ENCODE results near the gene ZNF765.
"Not testable (repeated sequence)": the region's sequence is repeated elsewhere in the genome, so short reads cannot be mapped to it uniquely, and the experiment has no call there.

The ZNF765 gene

DNA sequence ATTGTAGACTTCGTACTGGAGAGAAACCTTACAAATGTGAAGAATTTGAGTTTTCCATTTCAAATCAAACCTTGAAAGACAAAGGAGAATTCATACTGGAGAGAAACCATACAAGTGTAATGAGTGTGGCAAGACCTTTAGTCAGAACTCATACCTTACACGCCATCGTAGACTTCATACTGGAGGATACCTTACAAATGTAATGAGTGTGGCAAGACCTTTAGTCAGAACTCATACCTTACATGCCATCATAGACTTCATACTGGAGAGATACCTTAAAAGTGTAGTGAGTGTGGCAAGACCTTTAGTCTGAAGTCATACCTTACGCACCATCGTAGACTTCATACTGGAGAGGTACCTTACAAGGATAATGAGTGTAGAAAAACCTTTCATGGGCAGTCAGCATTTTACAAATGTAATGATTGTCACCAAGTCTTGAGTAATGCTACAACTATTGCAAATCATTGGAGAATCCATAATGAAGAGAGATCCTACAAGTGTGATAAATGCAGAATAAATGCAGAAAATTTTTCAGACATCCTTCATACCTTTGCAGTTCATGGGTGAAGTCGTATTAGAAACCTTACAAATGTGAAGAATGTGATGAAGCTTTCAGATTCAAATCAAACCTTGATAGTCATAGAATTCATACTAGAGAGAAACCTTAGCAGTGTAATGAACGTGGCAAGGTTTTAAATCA is 14.7 kb downstream of the ZNF765 start:
- Histone ChIP-seq H3K9me3 (ENCODE audit: low read length) (peaks cover 36% of the 10 kb centered on the region), H3K4me2 (ENCODE audit: low read length) (no peak overlapping the region), H3K36me3 (ENCODE audit: insufficient read depth, low read length) (peaks cover 45% of the 10 kb centered on the region), H2AFZ (ENCODE audit: low read length) (no peak overlapping the region), H3F3A (ENCODE audit: insufficient read depth, low read length) (no peaks in the 10 kb centered on the region), H3K27ac (ENCODE audit: low read depth, low read length, poor library complexity, severe bottlenecking) (no peak overlapping the region), H3K4me1 (ENCODE audit: insufficient read depth, low read length, severe bottlenecking) (no peaks in the 10 kb centered on the region), H3K9ac (ENCODE audit: low read length) (no peak overlapping the region), H4K20me1 (ENCODE audit: insufficient read depth, low read length) (no peaks in the 10 kb centered on the region), H3K79me2 (ENCODE audit: insufficient read depth, low read length) (no peaks in the 10 kb centered on the region), H3K9me2 (ENCODE audit: low read depth, low read length) (no peaks in the 10 kb centered on the region), H3K27me3 (ENCODE audit: insufficient read depth, low read length) (no peaks in the 10 kb centered on the region), H3K4me3 (ENCODE audit: low read depth, low read length, poor library complexity, severe bottlenecking) (no peak overlapping the region)
- TF ChIP-seq, protein P1, sequence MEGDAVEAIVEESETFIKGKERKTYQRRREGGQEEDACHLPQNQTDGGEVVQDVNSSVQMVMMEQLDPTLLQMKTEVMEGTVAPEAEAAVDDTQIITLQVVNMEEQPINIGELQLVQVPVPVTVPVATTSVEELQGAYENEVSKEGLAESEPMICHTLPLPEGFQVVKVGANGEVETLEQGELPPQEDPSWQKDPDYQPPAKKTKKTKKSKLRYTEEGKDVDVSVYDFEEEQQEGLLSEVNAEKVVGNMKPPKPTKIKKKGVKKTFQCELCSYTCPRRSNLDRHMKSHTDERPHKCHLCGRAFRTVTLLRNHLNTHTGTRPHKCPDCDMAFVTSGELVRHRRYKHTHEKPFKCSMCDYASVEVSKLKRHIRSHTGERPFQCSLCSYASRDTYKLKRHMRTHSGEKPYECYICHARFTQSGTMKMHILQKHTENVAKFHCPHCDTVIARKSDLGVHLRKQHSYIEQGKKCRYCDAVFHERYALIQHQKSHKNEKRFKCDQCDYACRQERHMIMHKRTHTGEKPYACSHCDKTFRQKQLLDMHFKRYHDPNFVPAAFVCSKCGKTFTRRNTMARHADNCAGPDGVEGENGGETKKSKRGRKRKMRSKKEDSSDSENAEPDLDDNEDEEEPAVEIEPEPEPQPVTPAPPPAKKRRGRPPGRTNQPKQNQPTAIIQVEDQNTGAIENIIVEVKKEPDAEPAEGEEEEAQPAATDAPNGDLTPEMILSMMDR (IDR thresholded peaks at IDR 0.05; ENCODE audit: low read length): no peak
- TF ChIP-seq EZH2 (IDR thresholded peaks at IDR 0.05; ENCODE audit: borderline replicate concordance, low read length): no peak

DNA sequence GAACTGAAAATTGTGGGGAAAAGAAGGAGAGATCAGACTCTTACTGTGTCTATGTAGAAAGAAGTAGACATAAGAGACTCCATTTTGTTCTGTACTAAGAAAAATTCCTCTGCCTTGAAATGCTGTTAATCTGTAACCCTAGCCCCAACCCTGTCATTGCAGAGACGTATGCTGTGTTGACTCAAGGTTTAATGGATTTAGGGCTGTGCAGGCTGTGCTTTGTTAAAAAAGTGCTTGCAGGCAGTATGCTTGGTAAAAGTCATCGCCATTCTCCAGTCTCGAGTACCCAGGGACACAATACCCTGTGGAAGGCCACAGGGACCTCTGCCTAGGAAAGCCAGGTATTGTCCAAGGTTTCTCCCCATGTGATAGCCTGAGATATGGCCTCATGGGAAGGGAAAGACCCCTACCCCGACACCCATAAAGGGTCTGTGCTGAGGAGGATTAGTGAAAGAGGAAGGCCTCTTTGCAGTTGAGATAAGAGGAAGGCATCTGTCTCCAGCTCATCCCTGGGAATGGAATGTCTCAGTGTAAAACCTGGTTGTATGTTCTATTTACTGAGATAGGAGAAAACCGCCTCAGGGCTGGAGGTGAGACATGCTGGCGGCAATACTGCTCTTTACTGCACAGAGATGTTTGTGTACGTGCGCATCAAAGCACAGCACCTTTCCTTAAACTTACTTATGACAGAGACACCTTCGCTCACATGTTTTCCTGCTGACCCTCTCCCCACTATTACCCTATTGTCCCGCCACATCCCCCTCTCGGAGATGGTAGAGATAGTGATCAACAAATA is 25.8 kb downstream of the ZNF765 start:
- H4K20me1 ChIP-seq (ENCODE audit: insufficient read depth, low read length); H3K36me3 ChIP-seq (ENCODE audit: insufficient read depth, low read length); H3K9ac ChIP-seq (ENCODE audit: low read length); H2AFZ ChIP-seq (ENCODE audit: low read length); H3K27me3 ChIP-seq (ENCODE audit: insufficient read depth, low read length); H3K4me3 ChIP-seq (ENCODE audit: low read depth, low read length, poor library complexity, severe bottlenecking); H3F3A ChIP-seq (ENCODE audit: insufficient read depth, low read length); H3K9me2 ChIP-seq (ENCODE audit: low read depth, low read length); H3K4me2 ChIP-seq (ENCODE audit: low read length); H3K27ac ChIP-seq (ENCODE audit: low read depth, low read length, poor library complexity, severe bottlenecking); H3K79me2 ChIP-seq (ENCODE audit: insufficient read depth, low read length); H3K4me1 ChIP-seq (ENCODE audit: insufficient read depth, low read length, severe bottlenecking); H3K9me3 ChIP-seq (ENCODE audit: low read length): not testable (repeated sequence)

DNA sequence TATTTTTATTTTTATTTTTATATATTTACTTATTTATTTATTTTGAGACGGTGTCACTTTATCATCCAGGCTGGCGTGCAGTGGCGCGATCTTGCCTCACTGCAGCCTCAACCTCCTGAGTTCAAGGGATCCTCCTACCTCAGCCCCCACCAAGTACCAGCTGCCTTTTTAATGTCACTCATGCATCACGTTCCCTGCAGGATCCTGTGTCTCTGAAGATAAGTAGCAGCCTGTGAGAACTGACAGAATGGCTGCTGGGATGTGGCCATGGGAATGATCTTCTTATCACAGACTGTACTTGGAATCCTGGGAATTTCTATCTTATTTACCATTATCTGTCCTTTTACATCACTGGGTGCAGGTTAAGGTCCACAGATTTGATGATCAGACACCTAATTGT is 27.6 kb downstream of the ZNF765 start:
- H3K27ac ChIP-seq (ENCODE audit: low read depth, low read length, poor library complexity, severe bottlenecking): no peak overlapping the region

DNA sequence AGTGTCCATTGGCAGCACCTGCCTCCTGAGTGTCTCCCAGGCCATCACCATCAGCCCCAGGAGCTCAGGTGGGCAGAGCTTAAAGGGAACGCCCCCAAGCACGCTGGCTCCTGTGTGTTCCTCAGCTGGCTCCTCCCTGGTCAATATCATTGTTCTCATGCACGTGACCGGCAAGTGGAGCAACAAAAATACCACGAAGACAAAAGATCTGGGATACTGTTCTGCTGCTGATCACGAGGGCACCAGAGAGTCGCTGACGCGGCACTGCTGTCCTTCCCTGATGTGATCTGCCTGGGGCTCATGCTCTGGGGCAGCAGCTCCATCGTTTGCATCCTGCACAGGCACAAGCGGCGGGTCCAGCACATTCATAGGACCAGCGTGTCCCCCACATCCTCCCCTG is 28.1 kb downstream of the ZNF765 start:
- not testable (repeated sequence) for H3K79me2 ChIP-seq (ENCODE audit: insufficient read depth, low read length); H3K4me2 ChIP-seq (ENCODE audit: low read length); H3K4me3 ChIP-seq (ENCODE audit: low read depth, low read length, poor library complexity, severe bottlenecking); H3K36me3 ChIP-seq (ENCODE audit: insufficient read depth, low read length); H3F3A ChIP-seq (ENCODE audit: insufficient read depth, low read length); H3K4me1 ChIP-seq (ENCODE audit: insufficient read depth, low read length, severe bottlenecking); H3K9ac ChIP-seq (ENCODE audit: low read length); H3K9me2 ChIP-seq (ENCODE audit: low read depth, low read length); H3K27ac ChIP-seq (ENCODE audit: low read depth, low read length, poor library complexity, severe bottlenecking); H3K9me3 ChIP-seq (ENCODE audit: low read length); H4K20me1 ChIP-seq (ENCODE audit: insufficient read depth, low read length); H3K27me3 ChIP-seq (ENCODE audit: insufficient read depth, low read length); H2AFZ ChIP-seq (ENCODE audit: low read length)

More for the DNA sequence above, 27.6 kb downstream of the ZNF765 start:
- Histone ChIP-seq H3K9me2 (ENCODE audit: low read depth, low read length) (no peaks in the 10 kb centered on the region), H3K79me2 (ENCODE audit: insufficient read depth, low read length) (no peaks in the 10 kb centered on the region), H4K20me1 (ENCODE audit: insufficient read depth, low read length) (no peaks in the 10 kb centered on the region), H3F3A (ENCODE audit: insufficient read depth, low read length) (no peaks in the 10 kb centered on the region), H3K9ac (ENCODE audit: low read length) (no peak overlapping the region), H3K36me3 (ENCODE audit: insufficient read depth, low read length) (no peaks in the 10 kb centered on the region), H3K4me3 (ENCODE audit: low read depth, low read length, poor library complexity, severe bottlenecking) (no peak overlapping the region), H3K4me1 (ENCODE audit: insufficient read depth, low read length, severe bottlenecking) (no peaks in the 10 kb centered on the region), H3K4me2 (ENCODE audit: low read length) (no peak overlapping the region), H2AFZ (ENCODE audit: low read length) (no peak overlapping the region), H3K9me3 (ENCODE audit: low read length) (no peaks in the 10 kb centered on the region), H3K27me3 (ENCODE audit: insufficient read depth, low read length) (no peaks in the 10 kb centered on the region)
- no peak for TF ChIP-seq EZH2 (IDR thresholded peaks at IDR 0.05; ENCODE audit: borderline replicate concordance, low read length)
- TF ChIP-seq, protein P1 (IDR thresholded peaks at IDR 0.05; ENCODE audit: low read length): no peak

Data from OCI-LY1 (cell line).